ENCODE results near the gene MIDN.

Gene MIDN

GRCh38 chr19:1271528-1272422 lies 23.4 kb downstream of the MIDN start:
- DNase-seq, result no peak

GRCh38 chr19:1272423-1273262 lies 24.3 kb downstream of the MIDN start:
- DNase-seq, result no peak

- DNase-seq, result no peak
Observed at GRCh38 chr19:1273263-1274041, 25.1 kb downstream of the MIDN start.

- DNase-seq, result no peak
Observed at GRCh38 chr19:1274081-1274851, 25.9 kb downstream of the MIDN start.

- DNase-seq, result no peak
Observed at GRCh38 chr19:1274852-1275259, 26.5 kb downstream of the MIDN start.

- peak; percentile 96 for DNase-seq
Observed at GRCh38 chr19:1275260-1275975, 27.0 kb downstream of the MIDN start, which contains the start of gene FAM174C. Gene FAM174C, plus strand, starts transcription at chr19:1275530. Its CDS starts 20 bp downstream, at chr19:1275550.

- no peak for DNase-seq
Observed at GRCh38 chr19:1275976-1276627, 27.7 kb downstream of the MIDN start.

GRCh38 chr19:1276628-1277022 lies 28.2 kb downstream of the MIDN start:
- no peak for DNase-seq

GRCh38 chr19:1277061-1277460 lies 28.7 kb downstream of the MIDN start:
- no peak for DNase-seq

GRCh38 chr19:1278074-1278473 lies 29.7 kb downstream of the MIDN start:
- no peak for DNase-seq

- DNase-seq, result no peak
Observed at GRCh38 chr19:1278713-1279660, 30.6 kb downstream of the MIDN start.

GRCh38 chr19:1279782-1280341 lies 31.5 kb downstream of the MIDN start:
- DNase-seq, result peak; percentile 82

GRCh38 chr19:1280636-1281568 lies 32.5 kb downstream of the MIDN start:
- no peak for DNase-seq

GRCh38 chr19:1281569-1282287 lies 33.3 kb downstream of the MIDN start:
- DNase-seq, result no peak

- no peak for DNase-seq
Observed at GRCh38 chr19:1282588-1283206, 34.3 kb downstream of the MIDN start.

- no peak for DNase-seq
Observed at GRCh38 chr19:1283207-1283916, 35.0 kb downstream of the MIDN start.

Measured in CD4-positive, alpha-beta T cell treated with Interleukin-12 subunit alpha and Interleukin-12 subunit beta, for 1 hour (primary cell).